Kidney epithelial cell (primary cell): ENCODE results near the gene CHD6. TPM values are rescaled to one million over a fixed set of nuclear protein-coding genes. Genes with fewer than 3 reads are reported as not detected.

Source experiments
- DNase-seq: peaks from one replicate; pipeline ENCODE4 v3.0.0-alpha.2; 2010; ENCODE audit warnings: low read depth
- H3K27me3 ChIP-seq: 2 replicates; pipeline ENCODE4 v1.6.0; 2011; ENCODE audit warnings: low read length; ENCODE audit not compliant: control insufficient read depth, insufficient read depth
- H3K36me3 ChIP-seq: 2 replicates; pipeline ENCODE4 v1.5.1; 2011; ENCODE audit warnings: low read length; ENCODE audit not compliant: control insufficient read depth, insufficient read depth
- H3K4me3 ChIP-seq: 2 replicates; pipeline ENCODE4 v1.5.1; 2011; ENCODE audit warnings: low read depth, mild to moderate bottlenecking, control low read depth, low read length
- total RNA-seq: library from RNA; depleted of rRNA; stranded (reverse); fragments of >200 nt; gene quantifications from 2 replicates; pipeline ENCODE4 v1.2.3, GENCODE V29; 2015
- TF ChIP-seq, protein P1 (sequence below): IDR thresholded peaks from 2 replicates; pipeline ENCODE4 v1.5.1; 2011; ENCODE audit warnings: mild to moderate bottlenecking, moderate library complexity, low read length, control low read depth, inconsistent platforms; ENCODE audit not compliant: insufficient read depth, poor library complexity, severe bottlenecking

CHD6 gene
- total RNA-seq, 1 donor from 2014 or later: 19.6 TPM

DNA sequence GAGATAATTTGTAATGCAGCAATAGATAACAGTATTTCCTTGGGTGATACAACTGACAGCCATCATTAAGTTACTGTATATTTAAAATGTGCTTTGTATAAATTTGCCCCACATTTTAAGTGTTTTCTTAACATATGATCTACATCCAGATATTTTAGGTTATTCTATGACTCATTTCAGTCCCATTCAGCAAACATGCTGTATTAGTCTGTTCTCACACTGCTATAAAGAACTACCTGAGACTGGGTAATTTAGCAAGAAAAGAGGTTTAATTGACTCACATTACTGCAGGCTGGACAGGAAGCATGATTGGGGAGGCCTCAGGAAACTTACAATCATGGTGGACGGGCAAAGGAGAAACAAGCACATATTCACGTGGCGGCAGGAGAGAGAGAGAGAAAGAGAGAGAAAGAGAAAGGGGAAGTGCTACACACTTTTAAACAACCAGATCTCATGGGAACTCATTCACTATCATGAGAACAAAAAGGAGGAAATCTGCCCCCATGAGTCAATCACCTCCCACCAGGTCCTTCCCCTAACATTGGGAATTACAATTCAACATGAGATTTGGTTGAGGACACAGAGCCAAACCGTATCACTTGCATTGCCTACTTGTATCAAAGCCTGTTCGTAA, 9.6 kb upstream of the CHD6 start:
- TF ChIP-seq, protein P1, sequence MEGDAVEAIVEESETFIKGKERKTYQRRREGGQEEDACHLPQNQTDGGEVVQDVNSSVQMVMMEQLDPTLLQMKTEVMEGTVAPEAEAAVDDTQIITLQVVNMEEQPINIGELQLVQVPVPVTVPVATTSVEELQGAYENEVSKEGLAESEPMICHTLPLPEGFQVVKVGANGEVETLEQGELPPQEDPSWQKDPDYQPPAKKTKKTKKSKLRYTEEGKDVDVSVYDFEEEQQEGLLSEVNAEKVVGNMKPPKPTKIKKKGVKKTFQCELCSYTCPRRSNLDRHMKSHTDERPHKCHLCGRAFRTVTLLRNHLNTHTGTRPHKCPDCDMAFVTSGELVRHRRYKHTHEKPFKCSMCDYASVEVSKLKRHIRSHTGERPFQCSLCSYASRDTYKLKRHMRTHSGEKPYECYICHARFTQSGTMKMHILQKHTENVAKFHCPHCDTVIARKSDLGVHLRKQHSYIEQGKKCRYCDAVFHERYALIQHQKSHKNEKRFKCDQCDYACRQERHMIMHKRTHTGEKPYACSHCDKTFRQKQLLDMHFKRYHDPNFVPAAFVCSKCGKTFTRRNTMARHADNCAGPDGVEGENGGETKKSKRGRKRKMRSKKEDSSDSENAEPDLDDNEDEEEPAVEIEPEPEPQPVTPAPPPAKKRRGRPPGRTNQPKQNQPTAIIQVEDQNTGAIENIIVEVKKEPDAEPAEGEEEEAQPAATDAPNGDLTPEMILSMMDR: no peak
- H3K36me3 ChIP-seq: no peaks in the 10 kb centered on the region
- DNase-seq: no peak
- H3K27me3 ChIP-seq: no peaks in the 10 kb centered on the region
- H3K4me3 ChIP-seq: no peak overlapping the region

DNA sequence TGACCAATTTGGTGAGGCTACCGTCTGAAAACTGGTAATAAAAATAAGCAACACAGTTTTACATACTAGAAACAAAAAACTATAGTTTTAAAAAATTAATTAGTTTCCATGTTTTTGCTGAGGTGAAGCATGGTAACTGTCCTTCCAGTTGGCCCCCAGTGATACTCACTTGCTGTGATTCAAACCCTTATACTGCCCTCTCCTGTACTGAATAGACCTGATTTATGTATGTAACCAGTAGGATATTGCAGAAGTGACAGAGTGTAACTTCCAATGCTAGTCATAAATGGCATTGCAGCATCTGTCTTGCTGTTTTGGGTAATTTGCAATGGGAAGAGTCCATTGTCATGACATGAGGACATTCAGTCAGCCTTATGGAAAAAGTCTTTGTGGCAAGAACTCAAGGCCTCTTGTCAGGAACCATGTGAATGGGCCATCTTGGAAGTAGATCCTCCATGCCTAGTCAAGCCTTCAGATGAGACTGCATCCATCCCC, 8.9 kb upstream of the CHD6 start:
- Histone ChIP-seq H3K27me3 (no peaks in the 10 kb centered on the region), H3K36me3 (no peaks in the 10 kb centered on the region), H3K4me3 (no peak overlapping the region)
- DNase-seq: no peak
- TF ChIP-seq, protein P1: no peak

DNA sequence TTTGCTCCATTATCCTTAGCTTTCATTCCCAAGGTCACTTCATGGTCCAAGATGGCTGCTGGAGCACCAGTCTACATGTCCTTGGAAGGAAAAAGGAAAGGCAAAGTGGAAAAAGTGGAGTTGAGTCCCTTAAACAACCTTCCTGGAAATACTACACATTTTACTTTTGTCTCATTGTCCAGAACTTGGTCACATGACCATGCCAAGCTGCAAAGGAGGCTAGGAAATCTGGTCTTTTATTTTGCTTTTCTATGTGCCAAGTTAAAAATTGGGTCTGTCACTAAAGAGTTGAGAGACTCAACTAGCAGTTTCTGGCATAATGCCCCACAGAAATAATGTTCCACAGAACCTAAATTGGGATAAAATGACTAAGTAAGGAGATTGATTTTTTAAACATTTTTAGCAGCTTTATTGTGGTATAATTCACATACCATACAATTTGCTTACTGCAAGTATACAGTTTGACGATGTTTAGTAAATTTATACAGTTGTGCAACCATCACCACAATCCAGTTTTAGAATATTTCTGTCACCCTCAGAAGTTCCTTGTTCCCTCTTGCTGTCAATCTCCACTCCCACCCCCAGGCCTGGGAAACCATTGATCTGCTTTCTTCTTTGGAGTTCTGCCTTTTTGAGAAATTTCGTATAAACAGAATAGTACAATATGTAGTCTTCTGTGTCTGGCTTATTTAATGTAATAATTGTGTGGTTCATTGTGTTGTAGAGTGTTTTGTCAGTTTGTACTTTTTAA, 5.6 kb upstream of the CHD6 start:
- DNase-seq: no peak
- TF ChIP-seq, protein P1: no peak
- Histone ChIP-seq H3K36me3 (no peaks in the 10 kb centered on the region), H3K4me3 (no peak overlapping the region), H3K27me3 (no peaks in the 10 kb centered on the region)

DNA sequence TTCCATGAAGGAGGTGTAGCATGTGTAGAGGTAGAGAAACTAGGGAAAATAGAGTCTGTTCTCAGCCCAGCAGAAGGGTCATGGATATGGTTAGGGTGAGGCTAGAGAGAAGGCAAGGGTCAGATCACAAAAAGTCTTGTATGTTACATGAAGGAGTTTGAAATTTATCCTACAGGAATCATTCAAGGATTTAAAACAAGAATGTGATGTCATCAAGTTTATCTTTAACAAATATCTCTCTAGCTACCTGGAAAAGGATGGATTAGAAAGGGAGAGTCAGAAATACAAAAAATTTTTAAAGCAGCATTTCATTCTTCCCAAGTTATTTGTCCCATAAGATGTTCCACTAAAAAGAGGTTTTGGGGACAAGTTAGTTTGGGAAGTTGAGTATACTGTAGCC, 4.4 kb upstream of the CHD6 start:
- TF ChIP-seq, protein P1: no peak
- no peak overlapping the region for H3K4me3 ChIP-seq
- no peaks in the 10 kb centered on the region for H3K27me3 ChIP-seq
- no peak for DNase-seq
- H3K36me3 ChIP-seq: no peaks in the 10 kb centered on the region

DNA sequence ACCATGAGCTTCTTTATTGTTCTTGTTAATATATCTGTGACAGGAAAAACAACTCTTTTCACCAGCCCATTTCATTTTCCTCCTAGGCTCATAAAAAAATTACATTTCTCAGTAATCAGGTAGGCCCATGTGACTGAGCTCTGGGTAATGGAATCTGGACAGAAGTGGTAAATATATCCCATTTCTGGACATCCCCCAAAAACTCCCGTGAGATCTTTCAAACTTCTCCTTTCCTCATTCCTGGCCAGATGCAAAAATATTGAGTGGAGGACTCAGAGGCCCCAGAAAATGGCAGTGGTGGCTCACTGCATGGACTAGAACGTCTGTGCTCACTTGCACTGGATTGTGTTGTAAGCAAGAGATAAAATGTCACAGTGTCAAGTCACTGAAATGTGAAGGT, 3.8 kb upstream of the CHD6 start:
- no peaks in the 10 kb centered on the region for H3K27me3 ChIP-seq
- TF ChIP-seq, protein P1: no peak
- H3K36me3 ChIP-seq: no peaks in the 10 kb centered on the region
- no peak for DNase-seq
- no peak overlapping the region for H3K4me3 ChIP-seq

DNA sequence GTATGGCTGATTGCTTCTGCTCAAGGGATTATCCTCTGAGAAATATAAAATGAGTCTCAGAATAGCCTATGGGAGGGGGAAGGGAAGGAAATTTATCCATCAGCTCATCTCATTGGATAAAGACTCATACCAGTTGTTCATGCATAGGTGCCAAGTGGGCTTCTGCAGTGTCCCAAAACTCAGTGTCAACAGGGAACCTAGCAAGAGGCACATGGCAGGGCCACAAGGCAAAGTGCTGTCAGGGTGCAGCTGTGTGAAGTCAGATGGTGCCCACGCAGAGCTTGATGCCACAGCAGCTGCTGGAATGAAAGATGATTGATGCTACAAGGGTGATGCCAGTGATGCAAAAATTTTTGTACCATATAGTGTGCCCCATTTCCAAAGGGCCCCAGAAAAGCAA, 3.2 kb upstream of the CHD6 start:
- DNase-seq: no peak
- no peak overlapping the region for H3K4me3 ChIP-seq

More for the DNA sequence above, 3.2 kb upstream of the CHD6 start:
- no peaks in the 10 kb centered on the region for H3K36me3 ChIP-seq
- TF ChIP-seq, protein P1: no peak
- no peaks in the 10 kb centered on the region for H3K27me3 ChIP-seq
